GM23338 (cell line): ENCODE measurements around the gene ZNF438.

Experiments used
- CREB1 ChIP-seq: fragments of 250-450 bp; sonication (Bioruptor Pico); IDR thresholded peaks from 2 replicates; pipeline ENCODE4 v1.5.0; 2020; ENCODE audit warnings: low read depth, mild to moderate bottlenecking, moderate library complexity
- EZH2 ChIP-seq: fragments of 200-600 bp; sonication (generic); IDR thresholded peaks from one replicate; pipeline ENCODE4 v1.8.0; 2017; ENCODE audit warnings: antibody characterized with exemption, mild to moderate bottlenecking, low read depth; ENCODE audit not compliant: unreplicated experiment
- EZH2phosphoT487 ChIP-seq: fragments of 200-600 bp; sonication (generic); IDR thresholded peaks from one replicate; pipeline ENCODE4 v1.8.1; 2018; ENCODE audit warnings: antibody characterized with exemption; ENCODE audit not compliant: unreplicated experiment
- NANOG ChIP-seq: IDR thresholded peaks from 2 replicates; pipeline ENCODE4 v1.6.1; 2016; ENCODE audit warnings: antibody characterized with exemption, borderline replicate concordance
- POLR2AphosphoS5 ChIP-seq: IDR thresholded peaks from 2 replicates; pipeline ENCODE4 v1.6.1; 2016; ENCODE audit warnings: antibody characterized with exemption, low read depth
- ZNF331 ChIP-seq: fragments of 250-450 bp; sonication (Bioruptor Pico); IDR thresholded peaks from 2 replicates; pipeline ENCODE4 v1.5.0; 2020; ENCODE audit warnings: low read depth, mild to moderate bottlenecking, moderate library complexity
- TF ChIP-seq, protein P1 (sequence below), 2 experiments: fragments of 200-600 bp in 1 of 2; sonication (generic) in 1 of 2; conservative IDR thresholded peaks; 2 replicates each; pipeline versions ENCODE4 v1.5.1 to v1.6.1; 2016 to 2017; ENCODE audit warnings: antibody characterized with exemption in 2 of 2, low read depth in 2 of 2, mild to moderate bottlenecking in 2 of 2, moderate library complexity in 1 of 2
- TF ChIP-seq, protein P2 (sequence below): IDR thresholded peaks from 2 replicates; pipeline ENCODE4 v1.6.1; 2016; ENCODE audit warnings: antibody characterized with exemption

DNA sequence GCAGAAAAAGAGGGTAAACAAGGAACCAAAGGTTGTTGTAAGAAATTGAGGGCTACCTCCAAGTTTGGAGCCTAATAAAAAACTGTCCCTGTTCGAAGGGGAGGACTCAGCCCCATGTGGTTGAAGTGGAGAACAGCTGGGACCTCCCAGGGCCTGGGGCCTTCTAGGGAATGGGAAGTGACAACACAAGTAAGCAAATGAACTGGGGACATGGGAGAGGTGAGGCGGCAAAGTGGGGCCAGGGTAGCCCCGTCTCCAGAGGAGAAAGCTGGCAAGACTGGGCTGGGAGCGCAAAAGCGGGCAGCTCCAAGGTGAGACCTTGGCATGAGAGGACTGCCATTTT lies 198.1 kb downstream of the ZNF438 start:
- TF ChIP-seq, protein P1, sequence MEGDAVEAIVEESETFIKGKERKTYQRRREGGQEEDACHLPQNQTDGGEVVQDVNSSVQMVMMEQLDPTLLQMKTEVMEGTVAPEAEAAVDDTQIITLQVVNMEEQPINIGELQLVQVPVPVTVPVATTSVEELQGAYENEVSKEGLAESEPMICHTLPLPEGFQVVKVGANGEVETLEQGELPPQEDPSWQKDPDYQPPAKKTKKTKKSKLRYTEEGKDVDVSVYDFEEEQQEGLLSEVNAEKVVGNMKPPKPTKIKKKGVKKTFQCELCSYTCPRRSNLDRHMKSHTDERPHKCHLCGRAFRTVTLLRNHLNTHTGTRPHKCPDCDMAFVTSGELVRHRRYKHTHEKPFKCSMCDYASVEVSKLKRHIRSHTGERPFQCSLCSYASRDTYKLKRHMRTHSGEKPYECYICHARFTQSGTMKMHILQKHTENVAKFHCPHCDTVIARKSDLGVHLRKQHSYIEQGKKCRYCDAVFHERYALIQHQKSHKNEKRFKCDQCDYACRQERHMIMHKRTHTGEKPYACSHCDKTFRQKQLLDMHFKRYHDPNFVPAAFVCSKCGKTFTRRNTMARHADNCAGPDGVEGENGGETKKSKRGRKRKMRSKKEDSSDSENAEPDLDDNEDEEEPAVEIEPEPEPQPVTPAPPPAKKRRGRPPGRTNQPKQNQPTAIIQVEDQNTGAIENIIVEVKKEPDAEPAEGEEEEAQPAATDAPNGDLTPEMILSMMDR (conservative IDR thresholded peaks at IDR 0.05; ENCODE audit: low read depth in 2 of 2): peak in 1 of 2 experiments; percentile 9; a peak in 1 of 4 replicates
- TF ChIP-seq NANOG: no peak
- TF ChIP-seq EZH2phosphoT487: no peak
- TF ChIP-seq POLR2AphosphoS5: no peak
- TF ChIP-seq EZH2: no peak
- TF ChIP-seq, protein P2, sequence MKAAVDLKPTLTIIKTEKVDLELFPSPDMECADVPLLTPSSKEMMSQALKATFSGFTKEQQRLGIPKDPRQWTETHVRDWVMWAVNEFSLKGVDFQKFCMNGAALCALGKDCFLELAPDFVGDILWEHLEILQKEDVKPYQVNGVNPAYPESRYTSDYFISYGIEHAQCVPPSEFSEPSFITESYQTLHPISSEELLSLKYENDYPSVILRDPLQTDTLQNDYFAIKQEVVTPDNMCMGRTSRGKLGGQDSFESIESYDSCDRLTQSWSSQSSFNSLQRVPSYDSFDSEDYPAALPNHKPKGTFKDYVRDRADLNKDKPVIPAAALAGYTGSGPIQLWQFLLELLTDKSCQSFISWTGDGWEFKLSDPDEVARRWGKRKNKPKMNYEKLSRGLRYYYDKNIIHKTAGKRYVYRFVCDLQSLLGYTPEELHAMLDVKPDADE: no peak
- TF ChIP-seq ZNF331 (CRISPR knock-in tag): no peak
- no peak for TF ChIP-seq CREB1 (CRISPR knock-in tag)
